NB4 (cell line): ENCODE results near the gene SYT13.

Experiments used
- TF ChIP-seq, protein P1 (sequence below): IDR thresholded peaks from one replicate; pipeline ENCODE4 v1.5.1; 2012; ENCODE audit warnings: low read depth, low read length
- TF ChIP-seq, protein P2 (sequence below): IDR thresholded peaks from 2 replicates; pipeline ENCODE4 v1.6.1; 2011; ENCODE audit warnings: low read depth, low read length

DNA sequence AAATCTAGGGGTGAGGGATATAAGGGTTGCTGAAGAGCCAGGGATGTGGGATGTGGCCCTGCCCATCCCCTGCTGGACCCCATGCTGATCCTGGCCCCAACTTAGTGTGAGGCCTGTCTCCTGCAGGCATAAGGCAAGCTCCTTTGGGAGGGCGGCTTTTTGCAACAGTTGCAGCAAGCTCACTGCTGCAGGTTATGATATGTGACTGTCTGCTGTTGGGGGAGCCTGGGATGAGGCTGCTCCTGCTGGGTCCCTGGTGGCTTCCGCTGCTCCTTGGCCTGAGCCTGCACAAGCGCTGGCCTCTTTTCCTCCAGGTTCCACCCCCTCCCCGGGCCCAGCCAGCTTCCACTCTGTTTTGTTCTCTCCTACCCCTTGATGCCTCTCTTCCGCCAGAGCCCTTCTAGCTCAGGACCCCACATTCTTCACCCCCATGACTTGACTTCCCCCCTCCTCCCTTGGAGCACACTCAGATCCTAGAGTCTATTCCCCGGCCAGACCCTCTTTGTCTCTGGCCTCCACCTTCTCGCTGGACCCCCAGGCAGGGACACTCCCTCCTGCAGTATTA, 35.0 kb upstream of the SYT13 start:
- TF ChIP-seq, protein P1, sequence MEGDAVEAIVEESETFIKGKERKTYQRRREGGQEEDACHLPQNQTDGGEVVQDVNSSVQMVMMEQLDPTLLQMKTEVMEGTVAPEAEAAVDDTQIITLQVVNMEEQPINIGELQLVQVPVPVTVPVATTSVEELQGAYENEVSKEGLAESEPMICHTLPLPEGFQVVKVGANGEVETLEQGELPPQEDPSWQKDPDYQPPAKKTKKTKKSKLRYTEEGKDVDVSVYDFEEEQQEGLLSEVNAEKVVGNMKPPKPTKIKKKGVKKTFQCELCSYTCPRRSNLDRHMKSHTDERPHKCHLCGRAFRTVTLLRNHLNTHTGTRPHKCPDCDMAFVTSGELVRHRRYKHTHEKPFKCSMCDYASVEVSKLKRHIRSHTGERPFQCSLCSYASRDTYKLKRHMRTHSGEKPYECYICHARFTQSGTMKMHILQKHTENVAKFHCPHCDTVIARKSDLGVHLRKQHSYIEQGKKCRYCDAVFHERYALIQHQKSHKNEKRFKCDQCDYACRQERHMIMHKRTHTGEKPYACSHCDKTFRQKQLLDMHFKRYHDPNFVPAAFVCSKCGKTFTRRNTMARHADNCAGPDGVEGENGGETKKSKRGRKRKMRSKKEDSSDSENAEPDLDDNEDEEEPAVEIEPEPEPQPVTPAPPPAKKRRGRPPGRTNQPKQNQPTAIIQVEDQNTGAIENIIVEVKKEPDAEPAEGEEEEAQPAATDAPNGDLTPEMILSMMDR, result no peak
- TF ChIP-seq, protein P2, sequence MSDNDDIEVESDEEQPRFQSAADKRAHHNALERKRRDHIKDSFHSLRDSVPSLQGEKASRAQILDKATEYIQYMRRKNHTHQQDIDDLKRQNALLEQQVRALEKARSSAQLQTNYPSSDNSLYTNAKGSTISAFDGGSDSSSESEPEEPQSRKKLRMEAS, result no peak
